IPS-18a (cell line): ENCODE measurements around the gene SIAE.

ENCODE experiments used
- H3K27ac ChIP-seq: one replicate; pipeline ENCODE4 v1.5.1; 2013; ENCODE audit warnings: low read length
- H3K27me3 ChIP-seq: one replicate; pipeline ENCODE4 v1.6.1; 2013; ENCODE audit warnings: mild to moderate bottlenecking, low read length; ENCODE audit not compliant: control insufficient read depth, insufficient read depth
- H3K36me3 ChIP-seq: one replicate; pipeline ENCODE4 v1.6.1; 2013; ENCODE audit warnings: low read depth, low read length; ENCODE audit not compliant: control insufficient read depth
- H3K4me1 ChIP-seq: one replicate; pipeline ENCODE4 v1.6.1; 2013; ENCODE audit warnings: low read depth, low read length; ENCODE audit not compliant: control insufficient read depth
- H3K4me3 ChIP-seq: one replicate; pipeline ENCODE4 v1.5.1; 2013; ENCODE audit warnings: low read length
- H3K9ac ChIP-seq: one replicate; pipeline ENCODE4 v1.6.1; 2013; ENCODE audit warnings: mild to moderate bottlenecking, low read length, moderate library complexity
- H3K9me3 ChIP-seq: one replicate; pipeline ENCODE4 v1.6.1; 2013; ENCODE audit warnings: low read depth, low read length; ENCODE audit not compliant: control insufficient read depth

The SIAE gene

GRCh38 chr11:124673333-124674167 lies at the start of gene SIAE, which contains the start of gene SPA17:
TSS of gene SIAE (minus strand) at chr11:124673739. CDS start at chr11:124673708, 31 bp downstream.
TSS of gene SPA17 (plus strand) at chr11:124673904. CDS start at chr11:124675265, 1,361 bp downstream.
- no peaks in the 10 kb centered on the region for H3K36me3 ChIP-seq
- H3K27me3 ChIP-seq, result peaks cover 48% of the 10 kb centered on the region
- peak within 1 kb of the TSS; percentile 67 for H3K27ac ChIP-seq
- H3K4me3 ChIP-seq, result peak within 1 kb of the TSS; percentile 82
- no peaks in the 10 kb centered on the region for H3K9me3 ChIP-seq
- no peaks in the 10 kb centered on the region for H3K4me1 ChIP-seq
- peak within 1 kb of the TSS; percentile 79 for H3K9ac ChIP-seq

GRCh38 chr11:124722176-124722575 lies 48.6 kb upstream of the SIAE start:
- Histone ChIP-seq H3K36me3 (no peaks in the 10 kb centered on the region), H3K9ac (no peak overlapping the region), H3K27ac (no peak overlapping the region), H3K27me3 (peaks cover 84% of the 10 kb centered on the region), H3K9me3 (no peaks in the 10 kb centered on the region), H3K4me1 (peaks cover 31% of the 10 kb centered on the region), H3K4me3 (no peak overlapping the region)

GRCh38 chr11:124719534-124719933 lies 46.0 kb upstream of the SIAE start:
- Histone ChIP-seq H3K27me3 (peaks cover 100% of the 10 kb centered on the region), H3K4me3 (no peak overlapping the region)

GRCh38 chr11:124718801-124719200 lies 45.3 kb upstream of the SIAE start:
- H3K9ac ChIP-seq, result no peak overlapping the region
- H3K27ac ChIP-seq, result no peak overlapping the region
- peak overlapping the region; percentile 58 for H3K4me3 ChIP-seq
- no peaks in the 10 kb centered on the region for H3K36me3 ChIP-seq
- no peaks in the 10 kb centered on the region for H3K9me3 ChIP-seq
- H3K4me1 ChIP-seq, result peaks cover 16% of the 10 kb centered on the region
- peaks cover 94% of the 10 kb centered on the region for H3K27me3 ChIP-seq

More at GRCh38 chr11:124719534-124719933, 46.0 kb upstream of the SIAE start:
- Histone ChIP-seq H3K4me1 (peaks cover 16% of the 10 kb centered on the region), H3K9me3 (no peaks in the 10 kb centered on the region), H3K36me3 (no peaks in the 10 kb centered on the region), H3K9ac (no peak overlapping the region), H3K27ac (no peak overlapping the region)

GRCh38 chr11:124717786-124718651 lies 44.5 kb upstream of the SIAE start:
- H3K4me1 ChIP-seq, result peaks cover 16% of the 10 kb centered on the region
- no peak overlapping the region for H3K9ac ChIP-seq
- H3K4me3 ChIP-seq, result peak overlapping the region; percentile 58
- no peaks in the 10 kb centered on the region for H3K36me3 ChIP-seq
- H3K27me3 ChIP-seq, result peaks cover 86% of the 10 kb centered on the region
- no peaks in the 10 kb centered on the region for H3K9me3 ChIP-seq
- H3K27ac ChIP-seq, result no peak overlapping the region

- Histone ChIP-seq H3K4me1 (peaks cover 16% of the 10 kb centered on the region), H3K4me3 (peak overlapping the region; percentile 58), H3K27me3 (peaks cover 80% of the 10 kb centered on the region), H3K27ac (no peak overlapping the region), H3K9ac (no peak overlapping the region), H3K36me3 (no peaks in the 10 kb centered on the region), H3K9me3 (no peaks in the 10 kb centered on the region)
These were observed 43.9 kb upstream of the SIAE start for GRCh38 chr11:124717421-124717785.

GRCh38 chr11:124716591-124716990 lies 43.1 kb upstream of the SIAE start:
- Histone ChIP-seq H3K27ac (no peak overlapping the region), H3K4me3 (no peak overlapping the region), H3K9ac (no peak overlapping the region), H3K9me3 (no peaks in the 10 kb centered on the region), H3K4me1 (peaks cover 16% of the 10 kb centered on the region), H3K36me3 (no peaks in the 10 kb centered on the region), H3K27me3 (peaks cover 72% of the 10 kb centered on the region)

- H3K9ac ChIP-seq, result no peak overlapping the region
- no peak overlapping the region for H3K4me3 ChIP-seq
- peaks cover 30% of the 10 kb centered on the region for H3K27me3 ChIP-seq
- no peaks in the 10 kb centered on the region for H3K9me3 ChIP-seq
- H3K4me1 ChIP-seq, result no peaks in the 10 kb centered on the region
- no peak overlapping the region for H3K27ac ChIP-seq
- H3K36me3 ChIP-seq, result no peaks in the 10 kb centered on the region
These were observed 38.9 kb upstream of the SIAE start for GRCh38 chr11:124712392-124712791.

- Histone ChIP-seq H3K4me3 (no peak overlapping the region), H3K27ac (no peak overlapping the region), H3K36me3 (no peaks in the 10 kb centered on the region), H3K9me3 (no peaks in the 10 kb centered on the region), H3K9ac (no peak overlapping the region), H3K4me1 (no peaks in the 10 kb centered on the region), H3K27me3 (no peaks in the 10 kb centered on the region)
These were observed 34.3 kb upstream of the SIAE start for GRCh38 chr11:124707829-124708228.

- Histone ChIP-seq H3K4me3 (no peak overlapping the region), H3K9me3 (no peaks in the 10 kb centered on the region), H3K36me3 (no peaks in the 10 kb centered on the region), H3K27me3 (no peaks in the 10 kb centered on the region), H3K27ac (no peak overlapping the region), H3K9ac (no peak overlapping the region), H3K4me1 (peaks cover 10% of the 10 kb centered on the region)
These were observed 26.5 kb upstream of the SIAE start for GRCh38 chr11:124700028-124700427.

GRCh38 chr11:124699547-124699946 lies 26.0 kb upstream of the SIAE start:
- no peak overlapping the region for H3K9ac ChIP-seq
- H3K36me3 ChIP-seq, result no peaks in the 10 kb centered on the region
- H3K4me3 ChIP-seq, result no peak overlapping the region
- no peak overlapping the region for H3K27ac ChIP-seq
- no peaks in the 10 kb centered on the region for H3K9me3 ChIP-seq
- H3K4me1 ChIP-seq, result peaks cover 10% of the 10 kb centered on the region
- no peaks in the 10 kb centered on the region for H3K27me3 ChIP-seq
